ENCODE results near the gene MKRN2.

The MKRN2 gene

GRCh38 chr3:12556314-12556689 lies 585 bp upstream of the MKRN2 start:
- DNase-seq, result no peak

DNA sequence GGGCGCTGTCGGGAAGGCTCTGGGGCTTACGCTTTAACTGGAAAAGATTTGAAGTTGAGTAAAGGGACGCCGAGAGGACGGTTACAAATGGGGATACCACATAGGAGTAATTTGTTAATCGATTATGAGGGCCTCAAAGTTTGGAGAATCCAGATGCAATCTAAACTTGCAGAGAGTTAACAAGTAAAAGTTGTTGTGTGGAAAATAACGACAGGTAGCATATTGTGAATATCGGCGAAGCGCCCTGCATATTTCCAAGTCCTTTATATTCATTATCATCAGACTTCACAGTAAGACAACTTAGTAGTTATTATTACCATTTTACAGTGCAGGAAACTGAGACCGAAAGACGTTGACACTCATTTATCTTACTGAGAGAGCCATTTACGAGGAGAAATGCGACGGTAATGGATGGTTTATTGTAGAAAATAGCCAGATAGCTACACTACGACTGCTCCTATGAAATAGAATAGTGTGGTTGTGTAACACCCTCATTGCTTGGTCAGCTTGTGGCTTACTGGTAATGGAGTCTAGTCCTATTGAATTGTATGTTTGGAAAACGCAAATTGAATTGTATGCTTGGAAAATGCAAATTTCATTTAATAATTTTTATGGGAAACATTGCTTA lies 700 bp downstream of the MKRN2 start:
- DNase-seq, result no peak

DNA sequence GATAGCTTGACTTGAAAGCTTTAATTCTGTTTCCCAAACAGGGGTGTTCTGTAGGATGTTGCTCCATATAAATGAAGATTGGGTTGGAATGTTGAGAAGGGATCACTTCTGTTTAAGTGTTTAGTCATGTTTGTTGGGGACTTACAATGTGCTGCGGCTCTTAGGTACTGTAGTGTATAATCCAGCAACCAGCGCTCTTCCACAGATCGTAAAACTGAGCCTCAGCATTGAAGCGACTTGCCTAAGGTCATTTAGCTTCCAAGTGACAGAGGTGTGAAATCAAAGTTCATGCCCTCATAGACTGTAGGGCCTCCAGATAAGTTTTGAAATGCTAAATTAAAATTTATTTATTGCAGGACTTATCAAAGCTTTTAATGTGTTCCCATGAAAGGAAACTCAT lies 1.8 kb downstream of the MKRN2 start:
- DNase-seq, result no peak

DNA sequence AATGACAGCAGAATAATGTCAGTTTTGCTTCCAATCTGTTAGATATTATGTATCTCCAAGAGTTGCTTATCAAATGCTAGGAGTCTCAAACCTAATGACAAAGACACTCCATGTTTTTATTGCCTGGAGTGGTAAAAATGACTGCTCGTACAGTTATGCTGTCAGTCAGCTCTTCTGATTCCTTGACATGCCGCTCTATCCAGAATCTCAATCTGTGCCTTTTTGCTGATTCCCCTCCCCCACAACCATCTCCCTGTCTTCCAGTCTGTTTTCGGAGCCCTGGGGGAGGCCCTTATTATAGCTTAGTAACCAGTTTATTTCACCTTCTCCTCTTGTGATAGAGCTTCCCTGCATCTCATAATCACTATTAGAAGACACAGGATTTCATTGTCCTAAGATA lies 2.6 kb downstream of the MKRN2 start:
- no peak for DNase-seq

GRCh38 chr3:12560505-12561190 lies 3.8 kb downstream of the MKRN2 start:
- DNase-seq, result no peak

DNA sequence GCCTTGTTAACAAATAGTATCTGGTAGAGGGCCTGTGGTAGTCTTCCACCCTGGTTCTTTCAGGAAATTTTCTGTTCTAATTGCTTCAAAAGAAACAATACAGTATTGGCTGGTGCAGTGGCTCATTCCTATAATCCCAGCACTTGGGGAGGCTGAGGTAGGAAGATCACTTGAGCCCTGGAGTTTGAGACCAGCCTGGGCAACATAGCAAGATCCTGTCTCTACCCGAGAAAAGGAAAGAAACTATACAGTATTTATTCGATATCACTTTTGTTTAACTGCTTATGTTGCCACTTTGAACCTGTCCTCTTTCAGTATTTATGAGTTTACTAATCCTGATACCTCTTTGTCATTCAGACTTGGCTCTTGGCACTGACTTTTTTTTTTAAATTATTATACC lies 4.5 kb downstream of the MKRN2 start:
- no peak for DNase-seq

DNA sequence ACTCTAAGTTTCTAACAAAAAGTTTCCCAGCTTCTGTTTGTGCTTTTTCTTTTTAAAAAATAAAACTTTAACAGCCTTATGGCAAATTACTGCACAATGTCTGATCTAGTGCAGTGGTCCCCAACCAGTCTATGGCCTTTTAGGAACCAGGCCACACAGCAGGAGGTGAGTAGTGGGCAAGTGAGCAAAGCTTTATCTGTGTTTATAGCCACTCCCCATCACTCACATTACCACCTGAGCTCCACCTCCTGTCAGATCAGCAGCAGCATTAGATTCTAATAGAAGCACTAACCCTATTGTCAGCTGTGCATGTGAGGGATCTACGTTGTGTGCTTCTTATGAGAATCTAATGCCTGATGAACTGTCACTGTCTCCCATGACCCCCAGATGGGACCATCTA lies 5.6 kb downstream of the MKRN2 start:
- DNase-seq, result no peak

DNA sequence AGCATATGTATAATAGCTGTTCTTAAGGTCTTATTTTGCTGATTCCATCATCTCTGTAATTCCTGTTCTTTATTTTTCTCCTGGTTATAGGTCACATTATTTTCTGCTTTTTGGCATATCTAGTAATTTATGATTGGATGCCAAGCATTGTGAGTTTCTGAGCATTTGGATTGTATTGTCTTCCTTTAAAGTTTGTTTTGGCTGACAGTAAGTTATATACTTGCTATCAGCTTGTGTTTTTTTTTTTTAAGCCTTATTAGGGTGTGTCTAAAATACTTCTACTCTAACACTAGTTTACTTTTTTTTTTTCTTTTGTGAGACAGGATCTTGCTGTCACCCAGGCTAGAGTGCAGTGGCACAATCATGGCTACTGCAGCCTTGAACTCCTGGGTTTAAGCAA lies 10.1 kb downstream of the MKRN2 start:
- DNase-seq, result no peak

- no peak for DNase-seq
Measured at GRCh38 chr3:12568747-12569146, 11.9 kb downstream of the MKRN2 start.

DNA sequence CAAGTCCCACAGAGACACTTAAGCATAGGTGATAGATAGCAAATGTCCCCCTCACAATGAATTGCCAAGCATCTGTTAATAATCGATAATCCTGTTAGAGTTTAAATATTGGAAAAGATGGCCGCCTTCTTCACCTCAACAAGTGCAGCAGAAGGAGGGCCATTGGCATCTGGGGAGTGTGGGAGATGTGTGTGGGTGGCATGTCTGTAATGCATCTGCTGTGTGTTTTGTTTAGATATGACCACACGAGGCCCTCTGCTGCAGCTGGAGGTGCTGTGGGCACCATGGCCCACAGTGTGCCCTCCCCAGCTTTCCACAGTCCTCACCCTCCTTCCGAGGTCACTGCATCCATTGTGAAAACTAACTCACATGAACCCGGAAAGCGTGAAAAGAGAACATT lies 12.9 kb downstream of the MKRN2 start:
- DNase-seq, result no peak

DNA sequence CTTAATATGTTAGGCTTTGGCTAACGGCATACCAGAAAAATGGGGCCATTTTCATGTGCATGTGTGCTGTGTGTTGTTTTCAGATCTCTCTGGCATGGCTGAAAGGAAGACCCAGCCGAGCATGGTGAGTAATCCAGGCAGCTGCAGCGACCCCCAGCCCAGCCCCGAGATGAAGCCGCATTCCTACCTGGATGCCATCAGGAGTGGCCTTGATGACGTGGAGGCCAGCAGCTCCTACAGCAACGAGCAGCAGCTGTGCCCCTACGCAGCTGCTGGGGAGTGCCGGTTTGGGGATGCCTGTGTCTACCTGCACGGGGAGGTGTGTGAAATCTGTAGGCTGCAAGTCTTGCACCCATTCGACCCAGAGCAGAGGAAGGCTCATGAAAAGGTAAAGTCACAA lies 15.1 kb downstream of the MKRN2 start:
- no peak for DNase-seq

DNA sequence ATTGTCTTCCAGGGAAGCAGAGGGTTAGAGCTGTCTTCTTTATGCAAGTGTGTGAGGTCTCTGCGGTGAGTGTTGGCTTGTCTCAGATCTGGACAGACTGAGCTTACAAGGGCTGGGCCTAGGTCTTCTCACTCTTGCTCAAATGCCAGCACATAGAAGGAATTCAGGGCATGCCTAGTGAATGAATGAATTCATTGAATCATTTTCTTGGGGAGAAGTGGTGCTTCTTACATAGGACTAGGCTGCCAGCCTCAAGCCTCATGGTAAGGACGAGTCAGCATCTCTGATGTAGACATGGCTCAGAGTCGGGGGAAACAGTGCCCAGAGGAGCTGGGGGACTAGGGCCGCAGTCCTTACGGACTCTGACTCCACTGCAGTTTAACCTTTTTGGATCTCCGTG lies 17.2 kb downstream of the MKRN2 start:
- DNase-seq, result no peak

- DNase-seq, result no peak
Measured at GRCh38 chr3:12574661-12575060, 17.8 kb downstream of the MKRN2 start.

GRCh38 chr3:12577379-12577778 lies 20.5 kb downstream of the MKRN2 start:
- no peak for DNase-seq

DNA sequence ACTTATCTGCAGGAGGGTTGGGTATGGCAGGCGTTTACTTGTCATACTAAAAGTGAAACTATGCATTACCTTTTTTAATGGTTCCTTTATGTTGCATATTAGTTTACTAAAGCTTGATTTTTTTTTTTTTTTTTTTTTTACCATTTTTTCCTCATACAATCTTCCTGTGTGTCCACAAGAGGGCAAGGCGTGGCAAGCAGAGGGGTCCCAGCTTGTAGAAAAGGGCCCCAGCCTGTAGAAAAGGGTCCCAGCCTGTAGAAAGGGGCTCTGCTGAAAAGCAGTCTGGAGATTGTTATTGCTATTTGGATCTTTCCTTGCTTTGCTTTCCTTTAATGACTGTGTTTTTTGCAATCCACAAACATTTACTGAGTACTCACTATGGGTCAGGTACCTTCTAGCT lies 21.9 kb downstream of the MKRN2 start:
- no peak for DNase-seq

- no peak for DNase-seq
Measured at GRCh38 chr3:12579456-12579855, 22.6 kb downstream of the MKRN2 start.

GRCh38 chr3:12579905-12580304 lies 23.0 kb downstream of the MKRN2 start:
- no peak for DNase-seq

- DNase-seq, result no peak
Measured at GRCh38 chr3:12582730-12583129, 25.8 kb downstream of the MKRN2 start.

DNA sequence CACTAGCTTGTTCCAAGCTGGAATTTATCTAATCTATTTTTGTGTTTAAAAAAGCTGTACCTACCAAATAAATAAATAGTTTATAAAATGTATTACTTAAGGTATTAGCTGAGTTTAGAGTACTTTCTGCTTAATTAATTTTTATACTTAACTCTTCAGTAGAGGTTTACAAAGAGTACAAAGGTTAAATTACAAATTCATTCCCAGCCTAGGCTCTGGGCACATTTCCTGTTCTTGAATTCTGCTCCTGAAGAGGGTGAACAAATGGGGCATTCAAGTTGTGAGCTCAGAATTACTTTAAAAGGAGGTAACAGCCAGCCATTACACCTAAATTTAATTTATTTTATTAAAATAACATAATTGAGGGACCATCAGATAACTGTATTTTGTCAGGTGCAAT lies 26.4 kb downstream of the MKRN2 start:
- no peak for DNase-seq

DNA sequence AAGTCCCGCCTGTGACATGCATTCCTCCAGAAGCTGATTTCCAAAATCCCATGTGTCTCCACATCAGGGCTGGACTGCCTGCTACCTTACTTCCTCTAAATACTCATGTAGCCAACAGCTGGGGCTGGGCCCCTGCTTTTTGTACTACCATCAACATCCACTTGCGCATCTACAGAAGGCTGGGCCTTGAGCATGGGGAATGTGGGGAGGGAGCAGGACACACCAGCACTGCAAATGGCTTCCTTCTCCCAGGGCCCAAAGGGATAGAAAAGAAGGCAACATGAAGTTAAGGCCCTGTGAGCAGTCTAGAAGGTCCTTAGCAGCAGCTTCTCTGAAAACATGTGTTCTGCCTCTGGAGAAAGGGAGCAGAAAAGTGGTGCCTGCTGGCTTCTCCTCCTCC lies 27.2 kb downstream of the MKRN2 start:
- no peak for DNase-seq

DNA sequence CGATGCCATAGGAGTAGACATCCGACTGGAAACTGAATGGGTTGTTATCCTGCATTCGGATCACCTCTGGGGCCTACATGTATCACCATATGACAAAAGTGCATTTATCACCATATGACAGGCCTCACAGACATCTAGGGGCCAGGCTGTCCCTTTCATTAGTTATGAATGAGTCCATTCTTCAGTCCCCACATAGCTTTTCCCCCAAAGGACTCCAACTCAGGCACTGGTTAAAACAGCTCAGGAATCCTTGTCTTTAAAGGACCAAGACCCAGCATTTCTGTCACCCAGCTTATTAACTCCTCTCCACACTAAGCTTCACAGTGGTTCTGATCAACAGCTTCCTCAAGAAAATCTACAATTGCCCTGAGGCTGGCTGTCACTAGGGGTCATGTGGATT lies 28.3 kb downstream of the MKRN2 start:
- DNase-seq, result no peak

- DNase-seq, result no peak
Measured at GRCh38 chr3:12585970-12586369, 29.1 kb downstream of the MKRN2 start.

GRCh38 chr3:12586403-12586802 lies 29.5 kb downstream of the MKRN2 start:
- no peak for DNase-seq

- DNase-seq, result no peak
Measured at GRCh38 chr3:12588039-12589009, 31.4 kb downstream of the MKRN2 start.
